Thoracic aorta (tissue), 2 donors: ENCODE measurements around the gene DPF3. TPM values are rescaled to one million over a fixed set of nuclear protein-coding genes. Genes with fewer than 3 reads are reported as not detected.

Experiments
- ATAC-seq: fragments of 150-250 bp; one replicate; pipeline ENCODE4 v1.8.0; 2017; ENCODE audit warnings: low read depth; ENCODE audit not compliant: insufficient number of reproducible peaks, low FRiP score
- DNase-seq: peaks from one replicate; pipeline ENCODE4 v3.0.0-alpha.2; 2020; ENCODE audit warnings: low spot score
- H3K27ac ChIP-seq, 2 donors: fragments of 200-600 bp; sonication (generic); 1 replicate in 1 of 2; 2 replicates in 1 of 2; pipeline ENCODE4 v1.5.1; 2016; ENCODE audit warnings: mild to moderate bottlenecking in 2 of 2, moderate library complexity in 2 of 2
- H3K27me3 ChIP-seq: fragments of 200-600 bp; sonication (generic); replicated peaks from 2 replicates; pipeline ENCODE4 v1.6.0; 2016; ENCODE audit warnings: mild to moderate bottlenecking; ENCODE audit not compliant: insufficient read depth
- H3K36me3 ChIP-seq: fragments of 200-600 bp; sonication (generic); one replicate; pipeline ENCODE4 v1.5.1; 2016
- H3K4me1 ChIP-seq, 2 donors: fragments of 200-600 bp; sonication (generic); 1 replicate in 1 of 2; 2 replicates in 1 of 2; pipeline versions ENCODE4 v1.5.1 to v1.6.0; 2016; ENCODE audit warnings: low read depth in 2 of 2, mild to moderate bottlenecking in 1 of 2; ENCODE audit not compliant: control insufficient read depth in 1 of 2
- H3K4me3 ChIP-seq: fragments of 200-600 bp; sonication (generic); 2 replicates; pipeline ENCODE4 v1.5.1; 2016; ENCODE audit warnings: mild to moderate bottlenecking
- H3K9me3 ChIP-seq: fragments of 200-600 bp; sonication (generic); 2 replicates; pipeline ENCODE4 v1.5.1; 2016
- total RNA-seq, 2 donors: library from RNA; depleted of rRNA; stranded (reverse); fragments of >200 nt; gene quantifications; one replicate each; pipeline versions ENCODE4 v1.1.0 to v1.2.3, GENCODE V29; 2016
- TF ChIP-seq, protein P1 (sequence below): fragments of 200-600 bp; sonication (generic); IDR thresholded peaks from one replicate; pipeline ENCODE4 v1.5.1; 2019; ENCODE audit warnings: antibody characterized with exemption

Gene DPF3
- total RNA-seq, 2 donors from 2014 or later = 2.2 to 8.9 TPM

- DNase-seq = no peak
Observed at GRCh38 chr14:72766296-72766695, 127.6 kb downstream of the DPF3 start.

GRCh38 chr14:72763892-72764291, 130.0 kb downstream of the DPF3 start:
- no peaks in the 10 kb centered on the region for H3K4me1 ChIP-seq
- no peaks in the 10 kb centered on the region for H3K36me3 ChIP-seq
- H3K4me3 ChIP-seq = no peak overlapping the region
- H3K27me3 ChIP-seq = no peaks in the 10 kb centered on the region
- TF ChIP-seq, protein P1, sequence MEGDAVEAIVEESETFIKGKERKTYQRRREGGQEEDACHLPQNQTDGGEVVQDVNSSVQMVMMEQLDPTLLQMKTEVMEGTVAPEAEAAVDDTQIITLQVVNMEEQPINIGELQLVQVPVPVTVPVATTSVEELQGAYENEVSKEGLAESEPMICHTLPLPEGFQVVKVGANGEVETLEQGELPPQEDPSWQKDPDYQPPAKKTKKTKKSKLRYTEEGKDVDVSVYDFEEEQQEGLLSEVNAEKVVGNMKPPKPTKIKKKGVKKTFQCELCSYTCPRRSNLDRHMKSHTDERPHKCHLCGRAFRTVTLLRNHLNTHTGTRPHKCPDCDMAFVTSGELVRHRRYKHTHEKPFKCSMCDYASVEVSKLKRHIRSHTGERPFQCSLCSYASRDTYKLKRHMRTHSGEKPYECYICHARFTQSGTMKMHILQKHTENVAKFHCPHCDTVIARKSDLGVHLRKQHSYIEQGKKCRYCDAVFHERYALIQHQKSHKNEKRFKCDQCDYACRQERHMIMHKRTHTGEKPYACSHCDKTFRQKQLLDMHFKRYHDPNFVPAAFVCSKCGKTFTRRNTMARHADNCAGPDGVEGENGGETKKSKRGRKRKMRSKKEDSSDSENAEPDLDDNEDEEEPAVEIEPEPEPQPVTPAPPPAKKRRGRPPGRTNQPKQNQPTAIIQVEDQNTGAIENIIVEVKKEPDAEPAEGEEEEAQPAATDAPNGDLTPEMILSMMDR = no peak
- H3K27ac ChIP-seq = no peak overlapping the region
- DNase-seq = no peak
- peaks cover 31% of the 10 kb centered on the region for H3K9me3 ChIP-seq
- ATAC-seq = no peak

More at GRCh38 chr14:72766296-72766695, 127.6 kb downstream of the DPF3 start:
- Histone ChIP-seq H3K9me3 (peaks cover 12% of the 10 kb centered on the region), H3K4me1 (no peaks in the 10 kb centered on the region), H3K4me3 (no peak overlapping the region), H3K36me3 (no peaks in the 10 kb centered on the region), H3K27me3 (no peaks in the 10 kb centered on the region), H3K27ac (no peak overlapping the region)
- ATAC-seq = no peak
- TF ChIP-seq, protein P1 = no peak

- no peak overlapping the region for H3K4me3 ChIP-seq
- no peaks in the 10 kb centered on the region for H3K36me3 ChIP-seq
- H3K27me3 ChIP-seq = no peaks in the 10 kb centered on the region
- ATAC-seq = no peak
- H3K9me3 ChIP-seq = peaks cover 29% of the 10 kb centered on the region
- H3K4me1 ChIP-seq = no peaks in the 10 kb centered on the region
- no peak overlapping the region for H3K27ac ChIP-seq
- no peak for DNase-seq
- TF ChIP-seq, protein P1 = no peak
Observed at GRCh38 chr14:72759670-72760069, 134.2 kb downstream of the DPF3 start.

- H3K9me3 ChIP-seq = peaks cover 29% of the 10 kb centered on the region
- no peak overlapping the region for H3K4me3 ChIP-seq
- no peak overlapping the region for H3K27ac ChIP-seq
- no peaks in the 10 kb centered on the region for H3K27me3 ChIP-seq
- TF ChIP-seq, protein P1 = no peak
- no peak for ATAC-seq
- DNase-seq = no peak
- no peaks in the 10 kb centered on the region for H3K36me3 ChIP-seq
- H3K4me1 ChIP-seq = no peaks in the 10 kb centered on the region
Observed at GRCh38 chr14:72758993-72759392, 134.9 kb downstream of the DPF3 start.

GRCh38 chr14:72758420-72758819, 135.5 kb downstream of the DPF3 start:
- no peak for DNase-seq
- Histone ChIP-seq H3K36me3 (no peaks in the 10 kb centered on the region), H3K4me3 (no peak overlapping the region), H3K9me3 (peaks cover 29% of the 10 kb centered on the region), H3K27me3 (no peaks in the 10 kb centered on the region), H3K4me1 (no peaks in the 10 kb centered on the region), H3K27ac (no peak overlapping the region)
- ATAC-seq = no peak
- TF ChIP-seq, protein P1 = no peak
